GM12864 (cell line): ENCODE data around the gene FCER2.
"Not testable (repeated sequence)": the region's sequence is repeated elsewhere in the genome, so short reads cannot be mapped to it uniquely, and the experiment has no call there.

ENCODE experiments used
- DNase-seq: peaks from one replicate; pipeline ENCODE4 v3.0.0-alpha.2; 2011; ENCODE audit warnings: low read depth
- H3K4me3 ChIP-seq: 2 replicates; pipeline ENCODE4 v1.5.1; 2011; ENCODE audit warnings: mild to moderate bottlenecking, low read depth, low read length, control low read depth
- CTCF ChIP-seq: IDR thresholded peaks from 2 replicates; pipeline ENCODE4 v1.5.1; 2011; ENCODE audit warnings: low read depth, mild to moderate bottlenecking, moderate library complexity, low read length, control low read depth, inconsistent platforms; ENCODE audit errors: missing control alignments

Gene FCER2, protein sequence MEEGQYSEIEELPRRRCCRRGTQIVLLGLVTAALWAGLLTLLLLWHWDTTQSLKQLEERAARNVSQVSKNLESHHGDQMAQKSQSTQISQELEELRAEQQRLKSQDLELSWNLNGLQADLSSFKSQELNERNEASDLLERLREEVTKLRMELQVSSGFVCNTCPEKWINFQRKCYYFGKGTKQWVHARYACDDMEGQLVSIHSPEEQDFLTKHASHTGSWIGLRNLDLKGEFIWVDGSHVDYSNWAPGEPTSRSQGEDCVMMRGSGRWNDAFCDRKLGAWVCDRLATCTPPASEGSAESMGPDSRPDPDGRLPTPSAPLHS

GRCh38 chr19:7701654-7702457, at the start of gene FCER2:
Gene FCER2 (minus strand): TSS chr19:7702131. CDS start chr19:7699760, 2,371 bp downstream.
- H3K4me3 ChIP-seq: peak within 1 kb of the TSS; percentile 57
- peak; percentile 98 for DNase-seq
- TF ChIP-seq CTCF: no peak

DNA sequence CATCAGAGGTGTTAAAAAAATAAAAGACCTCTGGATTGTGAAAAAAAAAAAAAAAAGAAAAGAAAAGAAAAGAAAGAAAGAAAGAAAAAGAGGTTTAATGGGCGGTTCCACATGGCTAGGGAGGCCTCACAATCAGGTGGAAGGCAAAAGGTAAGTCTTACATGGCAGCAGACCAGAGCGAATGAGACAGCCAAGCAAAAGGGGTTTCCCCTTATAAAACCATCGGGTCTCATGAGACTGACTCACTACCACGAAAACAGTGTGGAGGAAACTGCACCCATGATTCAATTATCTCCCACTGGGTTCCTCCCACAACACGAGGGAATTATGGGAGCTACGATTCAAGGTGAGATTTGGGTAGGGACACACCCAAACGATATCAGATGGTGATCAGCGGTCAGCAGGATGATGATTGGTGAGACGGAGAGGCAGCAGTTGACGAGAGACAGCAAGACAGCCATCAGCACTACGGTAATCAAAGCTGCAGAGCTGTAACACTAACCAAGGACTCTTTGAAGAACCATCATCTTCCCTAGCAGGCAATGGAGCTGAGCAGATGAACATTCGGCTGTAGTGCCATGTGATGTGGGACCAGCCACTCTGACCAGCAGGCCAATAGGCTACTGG, 49.3 kb upstream of the FCER2 start:
- TF ChIP-seq CTCF: no peak
- no peak overlapping the region for H3K4me3 ChIP-seq
- peak; percentile 45 for DNase-seq

- TF ChIP-seq CTCF: no peak
- DNase-seq: no peak
- H3K4me3 ChIP-seq: no peak overlapping the region
Observed at GRCh38 chr19:7748756-7749155, 46.8 kb upstream of the FCER2 start.

GRCh38 chr19:7748171-7748570, 46.2 kb upstream of the FCER2 start:
- no peak overlapping the region for H3K4me3 ChIP-seq
- no peak for DNase-seq
- TF ChIP-seq CTCF: no peak

- no peak within 1 kb of the TSS for H3K4me3 ChIP-seq
- no peak for DNase-seq
- TF ChIP-seq CTCF: no peak
Observed at GRCh38 chr19:7746903-7747884, 45.3 kb upstream of the FCER2 start, which contains the start of gene CD209. Gene CD209 (minus strand): TSS chr19:7747534. CDS start chr19:7747511, 23 bp downstream.

GRCh38 chr19:7746306-7746705, 44.4 kb upstream of the FCER2 start:
- not testable (repeated sequence) for DNase-seq, H3K4me3 ChIP-seq
